HepG2 (cell line): ENCODE data around the gene HRC. TPM values are rescaled to one million over a fixed set of nuclear protein-coding genes. Genes with fewer than 3 reads are reported as not detected.

Experiments
- NFKB2 ChIP-seq: sonication (generic); formaldehyde crosslinking; IDR thresholded peaks from 2 replicates; pipeline ENCODE4 v1.4.0; 2020; ENCODE audit warnings: missing genetic modification reagents, borderline replicate concordance
- ZNF225 ChIP-seq: sonication (generic); formaldehyde crosslinking; IDR thresholded peaks from 2 replicates; pipeline ENCODE4 v1.4.0; 2020; ENCODE audit warnings: mild to moderate bottlenecking, missing genetic modification reagents
- ZNF605 ChIP-seq: sonication (generic); formaldehyde crosslinking; IDR thresholded peaks from 2 replicates; pipeline ENCODE4 v1.8.0; 2022; ENCODE audit warnings: mild to moderate bottlenecking, missing genetic modification reagents
- ZNF607 ChIP-seq: sonication (generic); formaldehyde crosslinking; IDR thresholded peaks from 2 replicates; pipeline ENCODE4 v1.5.1; 2020; ENCODE audit warnings: missing genetic modification reagents, mild to moderate bottlenecking, borderline replicate concordance
- ZNF670 ChIP-seq: sonication (generic); formaldehyde crosslinking; IDR thresholded peaks from 2 replicates; pipeline ENCODE4 v1.8.0; 2022; ENCODE audit warnings: mild to moderate bottlenecking, missing genetic modification reagents, borderline replicate concordance
- polyA plus RNA-seq, 8 experiments: library from polyadenylated mRNA; depleted of rRNA in 3 of 8; stranded (reverse) in 7 of 8; unstranded in 1 of 8; fragments of >200 nt; fragmentation: Illumina TruSeq in 4 of 8; extraction: Trizol in 4 of 8; gene quantifications; 2 replicates each; pipeline versions ENCODE4 v1.2.1 to v1.2.3, GENCODE V29; 2011 to 2016; ENCODE audit warnings: low read depth in 4 of 8, missing spikeins in 1 of 8, mixed read lengths in 1 of 8; ENCODE audit not compliant: insufficient read depth in 1 of 8
- total RNA-seq, 5 experiments: library from RNA; depleted of rRNA; stranded (reverse); fragments of >200 nt; fragmentation: Illumina TruSeq; extraction: Trizol; gene quantifications; 2 replicates each; pipeline ENCODE4 v1.2.3, GENCODE V29; 2016; ENCODE audit warnings: low read depth in 1 of 5
- TF ChIP-seq, protein P1 (sequence below): sonication (generic); formaldehyde crosslinking; IDR thresholded peaks from 2 replicates; pipeline ENCODE4 v1.4.0; 2020; ENCODE audit warnings: mild to moderate bottlenecking, missing genetic modification reagents
- TF ChIP-seq, protein P2 (sequence below): sonication (generic); formaldehyde crosslinking; IDR thresholded peaks from 2 replicates; pipeline ENCODE4 v1.5.0; 2020; ENCODE audit warnings: mild to moderate bottlenecking, missing genetic modification reagents
- TF ChIP-seq, protein P3 (sequence below): sonication (generic); formaldehyde crosslinking; IDR thresholded peaks from 2 replicates; pipeline ENCODE4 v1.8.1; 2023; ENCODE audit warnings: mild to moderate bottlenecking, missing genetic modification reagents
- TF ChIP-seq, protein P4 (sequence below): IDR thresholded peaks from 2 replicates; pipeline ENCODE4 v1.6.1; 2016; ENCODE audit warnings: missing compliant biosample characterization, missing genetic modification reagents, borderline replicate concordance

The HRC gene
- total and polyA plus RNA-seq, 2 of the 13 experiments (the other 11 are each of a cell fraction or from before 2014, with no cell fraction given) = 3.6 to 15.4 TPM

DNA sequence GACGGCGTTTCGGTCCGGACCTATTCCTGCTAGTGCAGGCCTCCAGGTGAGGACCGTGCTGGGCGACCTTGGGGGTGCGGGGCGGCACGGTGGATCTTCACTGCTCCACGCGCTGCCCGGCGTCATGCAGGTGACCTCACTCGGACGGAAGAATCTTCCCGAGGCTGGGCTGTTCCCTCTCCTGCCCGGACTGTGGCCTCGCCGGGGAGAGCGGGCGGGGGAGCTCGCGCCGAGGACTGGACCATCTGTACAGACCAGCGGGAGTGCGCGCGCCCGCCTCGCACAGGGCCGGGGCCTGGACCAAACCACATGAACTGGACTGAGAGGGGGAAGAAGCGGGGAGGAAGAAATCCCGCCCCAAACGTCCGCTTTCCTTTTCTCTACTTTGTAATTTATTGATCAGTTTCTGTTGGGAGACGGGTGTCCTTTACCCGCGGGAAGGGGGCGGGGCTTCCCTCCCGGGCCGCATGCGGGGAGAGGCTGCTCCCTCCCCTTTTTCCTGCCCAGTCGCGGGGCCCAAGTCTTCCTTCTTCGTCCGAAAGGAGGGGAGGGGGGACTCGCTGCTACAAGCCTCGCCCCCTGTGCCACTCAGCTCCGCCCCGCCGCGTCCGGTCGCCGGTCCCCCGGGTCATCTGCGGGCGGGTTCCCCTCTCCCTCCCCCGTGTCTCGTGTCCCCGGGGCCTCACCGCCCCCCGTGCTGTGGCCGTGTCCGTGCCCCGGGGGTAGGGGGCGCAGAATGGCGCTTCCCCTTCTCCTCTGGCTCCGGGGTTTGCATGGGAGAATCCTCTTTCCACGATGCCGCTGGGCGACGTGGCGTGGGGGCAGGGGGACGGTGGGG is 4.9 kb downstream of the HRC start (continued):
- TF ChIP-seq, protein P1, sequence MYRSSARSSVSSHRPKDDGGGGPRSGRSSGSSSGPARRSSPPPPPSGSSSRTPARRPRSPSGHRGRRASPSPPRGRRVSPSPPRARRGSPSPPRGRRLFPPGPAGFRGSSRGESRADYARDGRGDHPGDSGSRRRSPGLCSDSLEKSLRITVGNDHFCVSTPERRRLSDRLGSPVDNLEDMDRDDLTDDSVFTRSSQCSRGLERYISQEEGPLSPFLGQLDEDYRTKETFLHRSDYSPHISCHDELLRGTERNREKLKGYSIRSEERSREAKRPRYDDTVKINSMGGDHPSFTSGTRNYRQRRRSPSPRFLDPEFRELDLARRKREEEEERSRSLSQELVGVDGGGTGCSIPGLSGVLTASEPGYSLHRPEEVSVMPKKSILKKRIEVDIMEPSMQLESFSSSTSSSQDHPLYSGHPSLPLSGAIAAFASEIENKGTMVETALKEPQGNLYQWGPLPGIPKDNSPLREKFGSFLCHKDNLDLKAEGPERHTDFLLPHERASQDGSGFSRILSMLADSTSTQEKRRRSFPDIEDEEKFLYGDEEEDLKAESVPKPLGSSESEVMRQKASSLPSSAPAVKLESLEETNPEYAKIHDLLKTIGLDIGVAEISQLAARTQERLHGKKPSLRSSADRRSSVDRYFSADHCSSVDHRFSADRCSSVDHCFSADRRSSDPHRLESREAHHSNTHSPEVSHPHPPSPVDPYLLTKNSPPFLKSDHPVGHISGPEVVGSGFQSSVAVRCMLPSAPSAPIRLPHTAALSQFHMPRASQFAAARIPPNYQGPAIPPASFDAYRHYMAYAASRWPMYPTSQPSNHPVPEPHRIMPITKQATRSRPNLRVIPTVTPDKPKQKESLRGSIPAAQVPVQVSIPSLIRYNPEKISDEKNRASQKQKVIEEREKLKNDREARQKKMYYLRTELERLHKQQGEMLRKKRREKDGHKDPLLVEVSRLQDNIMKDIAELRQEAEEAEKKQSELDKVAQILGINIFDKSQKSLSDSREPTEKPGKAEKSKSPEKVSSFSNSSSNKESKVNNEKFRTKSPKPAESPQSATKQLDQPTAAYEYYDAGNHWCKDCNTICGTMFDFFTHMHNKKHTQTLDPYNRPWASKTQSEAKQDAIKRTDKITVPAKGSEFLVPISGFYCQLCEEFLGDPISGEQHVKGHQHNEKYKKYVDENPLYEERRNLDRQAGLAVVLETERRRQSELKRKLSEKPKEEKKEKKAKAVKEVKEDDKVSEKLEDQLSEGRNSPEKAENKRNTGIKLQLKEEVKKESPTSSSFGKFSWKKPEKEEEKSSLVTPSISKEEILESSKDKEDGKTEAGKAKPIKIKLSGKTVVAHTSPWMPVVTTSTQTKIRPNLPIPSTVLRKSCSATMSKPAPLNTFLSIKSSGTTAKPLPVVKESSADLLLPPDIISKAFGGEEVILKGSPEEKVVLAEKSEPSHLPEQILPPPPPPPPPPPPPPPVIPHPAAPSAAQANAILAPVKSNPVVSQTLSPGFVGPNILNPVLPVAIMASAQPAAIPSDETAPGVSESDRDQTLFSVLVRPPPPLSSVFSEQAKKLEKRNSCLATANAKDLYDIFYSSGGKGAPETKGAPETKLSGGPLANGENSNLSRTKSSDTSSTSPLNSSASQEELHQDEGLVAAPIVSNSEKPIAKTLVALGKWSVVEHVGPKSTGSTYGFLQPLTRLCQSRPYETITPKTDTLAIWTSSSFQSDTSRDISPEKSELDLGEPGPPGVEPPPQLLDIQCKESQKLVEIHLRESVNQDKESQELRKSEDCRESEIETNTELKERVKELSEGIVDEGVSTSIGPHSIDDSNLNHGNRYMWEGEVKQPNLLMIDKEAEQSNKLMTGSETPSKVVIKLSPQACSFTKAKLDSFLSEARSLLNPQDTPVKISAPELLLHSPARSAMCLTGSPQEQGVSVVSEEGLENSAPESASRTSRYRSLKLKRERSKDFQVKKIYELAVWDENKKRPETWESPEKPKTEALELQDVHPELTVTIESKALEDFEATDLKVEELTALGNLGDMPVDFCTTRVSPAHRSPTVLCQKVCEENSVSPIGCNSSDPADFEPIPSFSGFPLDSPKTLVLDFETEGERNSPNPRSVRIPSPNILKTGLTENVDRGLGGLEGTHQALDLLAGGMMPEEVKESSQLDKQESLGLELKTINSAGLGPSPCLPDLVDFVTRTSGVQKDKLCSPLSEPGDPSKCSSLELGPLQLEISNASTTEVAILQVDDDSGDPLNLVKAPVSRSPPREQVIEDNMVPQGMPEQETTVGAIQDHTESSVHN (CRISPR knock-in tag) = 0 out of 2 replicates have a peak, but pooled peaks have one; percentile 50
- TF ChIP-seq, protein P2, sequence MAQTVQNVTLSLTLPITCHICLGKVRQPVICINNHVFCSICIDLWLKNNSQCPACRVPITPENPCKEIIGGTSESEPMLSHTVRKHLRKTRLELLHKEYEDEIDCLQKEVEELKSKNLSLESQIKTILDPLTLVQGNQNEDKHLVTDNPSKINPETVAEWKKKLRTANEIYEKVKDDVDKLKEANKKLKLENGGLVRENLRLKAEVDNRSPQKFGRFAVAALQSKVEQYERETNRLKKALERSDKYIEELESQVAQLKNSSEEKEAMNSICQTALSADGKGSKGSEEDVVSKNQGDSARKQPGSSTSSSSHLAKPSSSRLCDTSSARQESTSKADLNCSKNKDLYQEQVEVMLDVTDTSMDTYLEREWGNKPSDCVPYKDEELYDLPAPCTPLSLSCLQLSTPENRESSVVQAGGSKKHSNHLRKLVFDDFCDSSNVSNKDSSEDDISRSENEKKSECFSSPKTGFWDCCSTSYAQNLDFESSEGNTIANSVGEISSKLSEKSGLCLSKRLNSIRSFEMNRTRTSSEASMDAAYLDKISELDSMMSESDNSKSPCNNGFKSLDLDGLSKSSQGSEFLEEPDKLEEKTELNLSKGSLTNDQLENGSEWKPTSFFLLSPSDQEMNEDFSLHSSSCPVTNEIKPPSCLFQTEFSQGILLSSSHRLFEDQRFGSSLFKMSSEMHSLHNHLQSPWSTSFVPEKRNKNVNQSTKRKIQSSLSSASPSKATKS (CRISPR knock-in tag) = no peak
- peak; percentile 65; the same call in 1 of the 2 replicates for TF ChIP-seq ZNF670 (CRISPR knock-in tag)
- TF ChIP-seq, protein P3, sequence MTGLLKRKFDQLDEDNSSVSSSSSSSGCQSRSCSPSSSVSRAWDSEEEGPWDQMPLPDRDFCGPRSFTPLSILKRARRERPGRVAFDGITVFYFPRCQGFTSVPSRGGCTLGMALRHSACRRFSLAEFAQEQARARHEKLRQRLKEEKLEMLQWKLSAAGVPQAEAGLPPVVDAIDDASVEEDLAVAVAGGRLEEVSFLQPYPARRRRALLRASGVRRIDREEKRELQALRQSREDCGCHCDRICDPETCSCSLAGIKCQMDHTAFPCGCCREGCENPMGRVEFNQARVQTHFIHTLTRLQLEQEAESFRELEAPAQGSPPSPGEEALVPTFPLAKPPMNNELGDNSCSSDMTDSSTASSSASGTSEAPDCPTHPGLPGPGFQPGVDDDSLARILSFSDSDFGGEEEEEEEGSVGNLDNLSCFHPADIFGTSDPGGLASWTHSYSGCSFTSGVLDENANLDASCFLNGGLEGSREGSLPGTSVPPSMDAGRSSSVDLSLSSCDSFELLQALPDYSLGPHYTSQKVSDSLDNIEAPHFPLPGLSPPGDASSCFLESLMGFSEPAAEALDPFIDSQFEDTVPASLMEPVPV = 0 out of 2 replicates have a peak, but pooled peaks have one; percentile 50
- TF ChIP-seq ZNF605 = peak; percentile 50; the same call in 1 of the 2 replicates
- TF ChIP-seq ZNF225 (CRISPR knock-in tag) = peak; percentile 12; the same call in 1 of the 2 replicates
- no peak for TF ChIP-seq NFKB2
- peak; percentile 87 for TF ChIP-seq ZNF607 (CRISPR knock-in tag)
- TF ChIP-seq, protein P4, sequence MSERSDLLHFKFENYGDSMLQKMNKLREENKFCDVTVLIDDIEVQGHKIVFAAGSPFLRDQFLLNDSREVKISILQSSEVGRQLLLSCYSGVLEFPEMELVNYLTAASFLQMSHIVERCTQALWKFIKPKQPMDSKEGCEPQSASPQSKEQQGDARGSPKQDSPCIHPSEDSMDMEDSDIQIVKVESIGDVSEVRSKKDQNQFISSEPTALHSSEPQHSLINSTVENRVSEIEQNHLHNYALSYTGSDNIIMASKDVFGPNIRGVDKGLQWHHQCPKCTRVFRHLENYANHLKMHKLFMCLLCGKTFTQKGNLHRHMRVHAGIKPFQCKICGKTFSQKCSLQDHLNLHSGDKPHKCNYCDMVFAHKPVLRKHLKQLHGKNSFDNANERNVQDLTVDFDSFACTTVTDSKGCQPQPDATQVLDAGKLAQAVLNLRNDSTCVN (CRISPR knock-in tag) = peak; percentile 60; the same call in 1 of the 2 replicates
